Astrocyte (in vitro differentiated cells and primary cell): ENCODE data around the gene ALG1L2.
"Not testable (repeated sequence)": the region's sequence is repeated elsewhere in the genome, so short reads cannot be mapped to it uniquely, and the experiment has no call there.

ENCODE experiments used
- CTCF ChIP-seq: IDR thresholded peaks from 2 replicates; pipeline ENCODE4 v1.5.1; 2011; ENCODE audit warnings: low read depth, mild to moderate bottlenecking, inconsistent platforms, low read length, moderate library complexity; ENCODE audit not compliant: insufficient read depth
- EZH2 ChIP-seq: IDR thresholded peaks from 2 replicates; pipeline ENCODE4 v1.6.1; 2012; ENCODE audit warnings: mild to moderate bottlenecking, low read length, inconsistent platforms; ENCODE audit not compliant: insufficient read depth

GRCh38 chr3:130115400-130115799 lies 33.8 kb downstream of the ALG1L2 start:
- TF ChIP-seq CTCF, EZH2: not testable (repeated sequence)
